DND-41 (cell line): ENCODE measurements around the gene GRID2.

Experiments
- ATAC-seq: fragments of 200-7000 bp; cut with Tn5 transposase; 3 replicates; pipeline ENCODE4 v1.9.1; 2021; ENCODE audit warnings: low read depth; ENCODE audit not compliant: insufficient read depth
- DNase-seq: peaks from one replicate; pipeline ENCODE4 v3.0.0-alpha.2; 2020
- H2AFZ ChIP-seq: 2 replicates; pipeline ENCODE4 v1.6.0; 2012; ENCODE audit warnings: low read depth, low read length
- H3K27ac ChIP-seq: 2 replicates; pipeline ENCODE4 v1.5.1; 2012; ENCODE audit warnings: low read length, inconsistent platforms
- H3K27me3 ChIP-seq: fragments of 200-600 bp; sonication (generic); 2 replicates; pipeline ENCODE4 v1.6.0; 2012; ENCODE audit warnings: low read length, mild to moderate bottlenecking, inconsistent platforms; ENCODE audit not compliant: insufficient read depth, poor library complexity
- H3K36me3 ChIP-seq: 2 replicates; pipeline ENCODE4 v1.5.1; 2012; ENCODE audit warnings: low read length, inconsistent platforms; ENCODE audit not compliant: insufficient read depth
- H3K4me1 ChIP-seq: 2 replicates; pipeline ENCODE4 v1.5.1; 2012; ENCODE audit warnings: mild to moderate bottlenecking, low read length; ENCODE audit not compliant: insufficient read depth
- H3K4me2 ChIP-seq: 2 replicates; pipeline ENCODE4 v1.6.0; 2012; ENCODE audit warnings: mild to moderate bottlenecking, moderate library complexity, low read length, inconsistent platforms; ENCODE audit not compliant: insufficient read depth
- H3K4me3 ChIP-seq, 2 experiments: fragments of 200-600 bp in 1 of 2; shearing (Covaris generic) in 1 of 2; 2 replicates each; pipeline ENCODE4 v1.5.1; 2012 to 2016; ENCODE audit warnings: inconsistent platforms in 2 of 2, low read length in 2 of 2, mild to moderate bottlenecking in 2 of 2, low read depth in 1 of 2, moderate library complexity in 1 of 2
- H3K79me2 ChIP-seq: 2 replicates; pipeline ENCODE4 v1.6.0; 2012; ENCODE audit warnings: low read length, inconsistent platforms; ENCODE audit not compliant: insufficient read depth
- H3K9ac ChIP-seq: 2 replicates; pipeline ENCODE4 v1.6.0; 2012; ENCODE audit warnings: low read depth, mild to moderate bottlenecking, inconsistent platforms, low read length, moderate library complexity
- H3K9me3 ChIP-seq: 2 replicates; pipeline ENCODE4 v1.5.1; 2012; ENCODE audit warnings: low read length, moderate library complexity, mild to moderate bottlenecking, inconsistent platforms; ENCODE audit not compliant: insufficient read depth, severe bottlenecking
- H4K20me1 ChIP-seq: 2 replicates; pipeline ENCODE4 v1.6.0; 2012; ENCODE audit warnings: low read length; ENCODE audit not compliant: insufficient read depth
- CTCF ChIP-seq: IDR thresholded peaks from 2 replicates; pipeline ENCODE4 v1.5.1; 2012; ENCODE audit warnings: borderline replicate concordance, low read length, moderate library complexity, mild to moderate bottlenecking; ENCODE audit not compliant: poor library complexity, severe bottlenecking; ENCODE audit errors: extremely low read depth
- EZH2 ChIP-seq: IDR thresholded peaks from 3 replicates; pipeline ENCODE4 v1.6.1; 2012; ENCODE audit warnings: borderline replicate concordance, low read depth, mild to moderate bottlenecking, moderate library complexity, low read length, inconsistent platforms; ENCODE audit not compliant: severe bottlenecking

Gene GRID2

GRCh38 chr4:92307866-92308265 is 4.1 kb downstream of the GRID2 start:
- Histone ChIP-seq H3K4me3 (no peak overlapping the region), H3K9me3 (no peaks in the 10 kb centered on the region), H3K79me2 (no peaks in the 10 kb centered on the region), H3K9ac (no peak overlapping the region), H4K20me1 (no peaks in the 10 kb centered on the region), H3K36me3 (no peaks in the 10 kb centered on the region), H3K27me3 (no peaks in the 10 kb centered on the region), H3K4me2 (no peak overlapping the region), H2AFZ (no peak overlapping the region), H3K4me1 (no peaks in the 10 kb centered on the region), H3K27ac (no peak overlapping the region)
- ATAC-seq (no peak), DNase-seq (no peak)
- TF ChIP-seq CTCF: no peak
- no peak for TF ChIP-seq EZH2

- H4K20me1 ChIP-seq: no peaks in the 10 kb centered on the region
- DNase-seq (no peak), ATAC-seq (no peak)
- H2AFZ ChIP-seq: no peak overlapping the region
- H3K9me3 ChIP-seq: no peaks in the 10 kb centered on the region
- H3K27ac ChIP-seq: no peak overlapping the region
- no peaks in the 10 kb centered on the region for H3K4me1 ChIP-seq
- no peaks in the 10 kb centered on the region for H3K36me3 ChIP-seq
- H3K9ac ChIP-seq: no peak overlapping the region
- TF ChIP-seq CTCF: no peak
- TF ChIP-seq EZH2: no peak
- no peak overlapping the region for H3K4me3 ChIP-seq
- no peaks in the 10 kb centered on the region for H3K79me2 ChIP-seq
- H3K4me2 ChIP-seq: no peak overlapping the region
- no peaks in the 10 kb centered on the region for H3K27me3 ChIP-seq
Observed at GRCh38 chr4:92317047-92317446, 13.3 kb downstream of the GRID2 start.

GRCh38 chr4:92328095-92328494 is 24.3 kb downstream of the GRID2 start:
- H3K4me1 ChIP-seq: no peaks in the 10 kb centered on the region
- H3K4me2 ChIP-seq: no peak overlapping the region
- ATAC-seq (no peak), DNase-seq (no peak)
- no peak overlapping the region for H3K9ac ChIP-seq
- H3K4me3 ChIP-seq: no peak overlapping the region
- no peak overlapping the region for H3K27ac ChIP-seq
- H3K79me2 ChIP-seq: no peaks in the 10 kb centered on the region
- no peak for TF ChIP-seq EZH2
- no peak for TF ChIP-seq CTCF
- H2AFZ ChIP-seq: no peak overlapping the region
- H3K27me3 ChIP-seq: no peaks in the 10 kb centered on the region
- no peaks in the 10 kb centered on the region for H3K36me3 ChIP-seq
- H4K20me1 ChIP-seq: no peaks in the 10 kb centered on the region
- H3K9me3 ChIP-seq: no peaks in the 10 kb centered on the region

- Histone ChIP-seq H2AFZ (no peak overlapping the region), H3K9ac (no peak overlapping the region), H3K9me3 (no peaks in the 10 kb centered on the region), H3K4me1 (no peaks in the 10 kb centered on the region), H4K20me1 (no peaks in the 10 kb centered on the region), H3K27ac (no peak overlapping the region), H3K79me2 (no peaks in the 10 kb centered on the region), H3K4me2 (no peak overlapping the region), H3K36me3 (no peaks in the 10 kb centered on the region), H3K27me3 (no peaks in the 10 kb centered on the region), H3K4me3 (no peak overlapping the region)
- no peak for DNase-seq
- no peak for ATAC-seq
- TF ChIP-seq CTCF (no peak), EZH2 (no peak)
Observed at GRCh38 chr4:92333016-92333415, 29.2 kb downstream of the GRID2 start.
